Body of pancreas (tissue), 4 donors: ENCODE data around the gene CATSPERZ.

Source experiments
- POLR2A ChIP-seq, 3 donors: fragments of 450-650 bp; IDR thresholded peaks; one replicate each; pipeline ENCODE4 v1.6.1; 2016; ENCODE audit warnings: antibody characterized with exemption in 3 of 3, mild to moderate bottlenecking in 2 of 3
- TF ChIP-seq, protein P1 (sequence below), 7 experiments: fragments of 450-650 bp in 4 of 7; fragments of 200-600 bp in 3 of 7; sonication (generic) in 3 of 7; IDR thresholded peaks; one replicate each; pipeline ENCODE4 v1.5.1; 2016 to 2019; ENCODE audit warnings: antibody characterized with exemption in 7 of 7

DNA sequence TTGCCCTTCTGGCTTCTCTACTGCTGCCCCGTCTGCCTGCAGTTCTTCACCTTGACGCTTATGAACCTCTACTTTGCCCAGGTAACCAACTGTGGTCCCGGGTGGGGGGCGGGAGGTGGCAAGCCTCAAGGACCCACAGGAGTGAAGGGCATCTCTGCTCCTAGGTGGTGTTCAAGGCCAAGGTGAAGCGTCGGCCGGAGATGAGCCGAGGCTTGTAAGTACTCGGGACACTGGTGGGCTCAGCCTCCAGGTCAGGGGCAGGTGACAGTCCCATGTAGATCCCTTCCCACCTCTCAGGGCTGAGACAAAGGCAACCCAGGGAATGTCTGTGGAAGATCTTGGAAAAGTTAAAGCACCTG, 13.4 kb upstream of the CATSPERZ start:
- no peak for TF ChIP-seq POLR2A (IDR thresholded peaks at IDR 0.05)
- TF ChIP-seq, protein P1, sequence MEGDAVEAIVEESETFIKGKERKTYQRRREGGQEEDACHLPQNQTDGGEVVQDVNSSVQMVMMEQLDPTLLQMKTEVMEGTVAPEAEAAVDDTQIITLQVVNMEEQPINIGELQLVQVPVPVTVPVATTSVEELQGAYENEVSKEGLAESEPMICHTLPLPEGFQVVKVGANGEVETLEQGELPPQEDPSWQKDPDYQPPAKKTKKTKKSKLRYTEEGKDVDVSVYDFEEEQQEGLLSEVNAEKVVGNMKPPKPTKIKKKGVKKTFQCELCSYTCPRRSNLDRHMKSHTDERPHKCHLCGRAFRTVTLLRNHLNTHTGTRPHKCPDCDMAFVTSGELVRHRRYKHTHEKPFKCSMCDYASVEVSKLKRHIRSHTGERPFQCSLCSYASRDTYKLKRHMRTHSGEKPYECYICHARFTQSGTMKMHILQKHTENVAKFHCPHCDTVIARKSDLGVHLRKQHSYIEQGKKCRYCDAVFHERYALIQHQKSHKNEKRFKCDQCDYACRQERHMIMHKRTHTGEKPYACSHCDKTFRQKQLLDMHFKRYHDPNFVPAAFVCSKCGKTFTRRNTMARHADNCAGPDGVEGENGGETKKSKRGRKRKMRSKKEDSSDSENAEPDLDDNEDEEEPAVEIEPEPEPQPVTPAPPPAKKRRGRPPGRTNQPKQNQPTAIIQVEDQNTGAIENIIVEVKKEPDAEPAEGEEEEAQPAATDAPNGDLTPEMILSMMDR (IDR thresholded peaks at IDR 0.05), result no peak
